ENCODE results near the gene DYRK1A.

The DYRK1A gene

GRCh38 chr21:37380349-37381323 is 14.1 kb downstream of the DYRK1A start:
- FAIRE-seq (no peak), DNase-seq (ENCODE audit: insufficient read length, low spot score) (no peak)
- TF ChIP-seq POLR2A (IDR thresholded peaks at IDR 0.05; ENCODE audit: low read depth, low read length) = no peak
- TF ChIP-seq TAF1 (IDR thresholded peaks at IDR 0.05; ENCODE audit: low read depth, low read length) = no peak

DNA sequence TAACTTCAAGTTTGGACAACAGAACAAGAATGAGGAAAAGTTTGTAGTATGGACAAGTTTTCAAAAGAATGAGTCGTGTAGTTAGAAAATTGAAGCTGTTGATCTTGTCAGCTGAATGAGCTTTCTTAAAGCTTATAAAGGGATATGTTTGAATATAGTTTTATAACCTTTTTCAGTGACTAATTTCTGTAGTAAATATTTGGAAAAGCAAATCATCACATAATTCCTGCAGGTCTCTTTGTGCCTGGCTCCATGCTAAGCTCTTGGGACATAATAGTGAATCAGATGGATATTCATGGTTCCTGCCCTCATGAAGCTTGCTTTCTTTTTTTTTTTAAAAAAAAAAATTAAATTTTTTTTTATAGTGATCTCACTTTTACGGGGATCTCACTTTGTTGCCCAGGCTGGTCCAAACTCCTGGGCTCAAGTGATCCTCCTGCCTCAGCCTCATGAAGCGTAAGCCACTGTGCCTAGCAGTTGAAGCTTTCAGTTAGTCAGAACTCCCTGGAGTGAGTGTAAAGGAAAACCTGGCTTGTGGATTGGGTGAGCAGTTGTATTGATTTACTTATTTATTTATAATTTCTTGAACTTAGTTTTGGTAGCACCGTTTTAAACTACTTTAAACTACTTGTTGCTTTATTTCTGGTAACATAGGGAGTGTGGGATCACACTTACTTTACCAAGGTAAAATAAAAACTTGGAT is 15.5 kb downstream of the DYRK1A start:
- FAIRE-seq (no peak), DNase-seq (ENCODE audit: insufficient read length, low spot score) (no peak)
- no peak for TF ChIP-seq POLR2A (IDR thresholded peaks at IDR 0.05; ENCODE audit: low read depth, low read length)
- no peak for TF ChIP-seq POU2F2 (IDR thresholded peaks at IDR 0.05; ENCODE audit: low read depth, low read length)
- TF ChIP-seq SPI1 (IDR thresholded peaks at IDR 0.05; ENCODE audit: low read depth, low read length) = no peak
- TF ChIP-seq TAF1 (IDR thresholded peaks at IDR 0.05; ENCODE audit: low read depth, low read length) = no peak
- no peak for TF ChIP-seq PAX5 (IDR thresholded peaks at IDR 0.05; ENCODE audit: insufficient read depth, low read length, severe bottlenecking)
- TF ChIP-seq POLR2AphosphoS5 (IDR thresholded peaks at IDR 0.05; ENCODE audit: low read depth, low read length) = no peak

GRCh38 chr21:37383086-37383485 is 16.5 kb downstream of the DYRK1A start:
- FAIRE-seq = no peak
- TF ChIP-seq PAX5 (IDR thresholded peaks at IDR 0.05; ENCODE audit: insufficient read depth, low read length, severe bottlenecking) = no peak
- no peak for TF ChIP-seq POLR2AphosphoS5 (IDR thresholded peaks at IDR 0.05; ENCODE audit: low read depth, low read length)
- no peak for TF ChIP-seq SPI1 (IDR thresholded peaks at IDR 0.05; ENCODE audit: low read depth, low read length)
- TF ChIP-seq POLR2A (IDR thresholded peaks at IDR 0.05; ENCODE audit: low read depth, low read length) = no peak
- no peak for TF ChIP-seq TAF1 (IDR thresholded peaks at IDR 0.05; ENCODE audit: low read depth, low read length)
- no peak for TF ChIP-seq POU2F2 (IDR thresholded peaks at IDR 0.05; ENCODE audit: low read depth, low read length)
- DNase-seq (ENCODE audit: insufficient read length, low spot score) = no peak

- no peak for DNase-seq (ENCODE audit: insufficient read length, low spot score)
- FAIRE-seq = peak; percentile 56
- TF ChIP-seq POU2F2 (IDR thresholded peaks at IDR 0.05; ENCODE audit: low read depth, low read length) (no peak), SPI1 (IDR thresholded peaks at IDR 0.05; ENCODE audit: low read depth, low read length) (no peak), TAF1 (IDR thresholded peaks at IDR 0.05; ENCODE audit: low read depth, low read length) (no peak), POLR2AphosphoS5 (IDR thresholded peaks at IDR 0.05; ENCODE audit: low read depth, low read length) (no peak), POLR2A (IDR thresholded peaks at IDR 0.05; ENCODE audit: low read depth, low read length) (no peak), PAX5 (IDR thresholded peaks at IDR 0.05; ENCODE audit: insufficient read depth, low read length, severe bottlenecking) (no peak)
Observed at GRCh38 chr21:37383784-37384311, 17.3 kb downstream of the DYRK1A start.

GRCh38 chr21:37384416-37384815 is 17.8 kb downstream of the DYRK1A start:
- TF ChIP-seq POLR2AphosphoS5 (IDR thresholded peaks at IDR 0.05; ENCODE audit: low read depth, low read length) (no peak), TAF1 (IDR thresholded peaks at IDR 0.05; ENCODE audit: low read depth, low read length) (no peak), SPI1 (IDR thresholded peaks at IDR 0.05; ENCODE audit: low read depth, low read length) (no peak), PAX5 (IDR thresholded peaks at IDR 0.05; ENCODE audit: insufficient read depth, low read length, severe bottlenecking) (no peak), POU2F2 (IDR thresholded peaks at IDR 0.05; ENCODE audit: low read depth, low read length) (no peak), POLR2A (IDR thresholded peaks at IDR 0.05; ENCODE audit: low read depth, low read length) (no peak)
- no peak for DNase-seq (ENCODE audit: insufficient read length, low spot score)
- FAIRE-seq = no peak

DNA sequence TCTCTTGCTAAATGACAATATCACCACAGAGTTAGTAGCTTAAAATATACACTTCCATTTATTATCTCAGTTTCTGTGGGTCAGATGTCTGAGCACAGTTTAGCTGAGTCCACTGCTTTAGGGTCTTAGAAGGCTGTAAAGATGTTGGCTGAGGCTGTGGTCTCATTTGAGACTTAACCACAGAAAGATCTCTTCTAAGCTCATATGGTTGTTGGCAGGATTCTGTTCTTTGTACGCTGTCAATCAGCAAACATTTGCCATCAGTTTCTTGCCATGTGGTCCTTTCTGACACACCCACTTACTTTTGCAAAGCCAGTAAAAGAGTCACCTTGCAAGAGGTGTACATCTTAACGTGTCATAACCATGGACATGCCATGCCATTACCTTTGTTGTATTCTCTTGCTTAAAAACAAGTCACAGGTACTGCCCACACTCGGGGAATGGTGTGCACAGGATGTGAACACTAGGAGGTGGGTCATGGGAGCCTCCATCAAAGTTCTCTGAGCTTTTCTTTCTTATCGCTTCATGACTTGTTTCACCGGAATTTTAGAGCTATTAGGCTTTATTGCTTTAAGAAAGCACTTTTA is 18.7 kb downstream of the DYRK1A start:
- no peak for DNase-seq (ENCODE audit: insufficient read length, low spot score)
- peak; percentile 16 for FAIRE-seq
- no peak for TF ChIP-seq PAX5 (IDR thresholded peaks at IDR 0.05; ENCODE audit: insufficient read depth, low read length, severe bottlenecking)
- no peak for TF ChIP-seq TAF1 (IDR thresholded peaks at IDR 0.05; ENCODE audit: low read depth, low read length)
- TF ChIP-seq SPI1 (IDR thresholded peaks at IDR 0.05; ENCODE audit: low read depth, low read length) = no peak
- TF ChIP-seq POU2F2 (IDR thresholded peaks at IDR 0.05; ENCODE audit: low read depth, low read length) = no peak
- TF ChIP-seq POLR2A (IDR thresholded peaks at IDR 0.05; ENCODE audit: low read depth, low read length) = no peak
- no peak for TF ChIP-seq POLR2AphosphoS5 (IDR thresholded peaks at IDR 0.05; ENCODE audit: low read depth, low read length)

DNA sequence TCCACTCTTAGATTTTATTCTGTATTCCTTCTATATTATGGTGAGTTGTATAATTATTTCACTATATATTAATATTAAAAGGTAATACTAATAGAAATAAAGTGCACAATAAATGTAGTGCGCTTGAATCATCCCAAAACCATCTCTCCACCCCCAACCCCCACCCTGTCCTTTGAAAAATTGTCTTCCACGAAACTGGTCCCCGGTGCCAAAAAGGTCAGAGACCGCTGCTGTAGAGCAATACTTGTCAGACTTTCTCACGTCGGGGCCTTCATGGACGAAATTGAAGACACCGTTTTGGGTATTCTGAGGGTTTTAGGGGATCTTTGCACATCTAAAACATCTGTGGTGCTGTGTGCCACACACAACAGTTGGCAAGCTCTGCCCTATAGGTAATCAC is 19.6 kb downstream of the DYRK1A start:
- no peak for TF ChIP-seq PAX5 (IDR thresholded peaks at IDR 0.05; ENCODE audit: insufficient read depth, low read length, severe bottlenecking)
- no peak for TF ChIP-seq POLR2AphosphoS5 (IDR thresholded peaks at IDR 0.05; ENCODE audit: low read depth, low read length)
- TF ChIP-seq POU2F2 (IDR thresholded peaks at IDR 0.05; ENCODE audit: low read depth, low read length) = no peak
- TF ChIP-seq TAF1 (IDR thresholded peaks at IDR 0.05; ENCODE audit: low read depth, low read length) = no peak
- no peak for TF ChIP-seq SPI1 (IDR thresholded peaks at IDR 0.05; ENCODE audit: low read depth, low read length)
- no peak for TF ChIP-seq POLR2A (IDR thresholded peaks at IDR 0.05; ENCODE audit: low read depth, low read length)
- FAIRE-seq (no peak), DNase-seq (ENCODE audit: insufficient read length, low spot score) (no peak)

DNA sequence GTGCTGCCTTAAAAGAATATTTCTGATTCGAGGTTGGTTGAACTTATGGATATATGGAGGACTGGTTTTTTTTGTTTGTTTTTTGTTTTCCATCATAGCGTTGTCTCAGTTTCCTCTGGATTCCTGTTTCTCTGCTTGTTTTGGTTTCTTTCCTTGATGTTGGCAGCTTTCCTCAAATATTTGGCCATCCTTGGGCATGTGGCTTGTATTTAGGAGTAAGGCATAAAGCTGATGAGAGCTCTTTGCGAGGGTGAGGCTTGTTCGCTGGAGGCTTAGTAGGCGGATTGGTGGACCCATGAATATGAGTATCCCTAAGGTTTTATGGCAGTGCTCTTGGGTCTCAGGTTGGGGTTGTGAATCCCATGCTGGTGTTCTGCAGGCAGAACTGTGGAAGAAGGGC is 22.9 kb downstream of the DYRK1A start:
- DNase-seq (ENCODE audit: insufficient read length, low spot score) = no peak
- TF ChIP-seq PAX5 (IDR thresholded peaks at IDR 0.05; ENCODE audit: insufficient read depth, low read length, severe bottlenecking) (no peak), SPI1 (IDR thresholded peaks at IDR 0.05; ENCODE audit: low read depth, low read length) (no peak), POLR2AphosphoS5 (IDR thresholded peaks at IDR 0.05; ENCODE audit: low read depth, low read length) (no peak)
- no peak for FAIRE-seq

- DNase-seq (ENCODE audit: insufficient read length, low spot score) (no peak), FAIRE-seq (no peak)
- 0 out of 2 replicates have a peak, but pooled peaks have one; percentile 23 for TF ChIP-seq POLR2A (IDR thresholded peaks at IDR 0.05; ENCODE audit: low read depth, low read length)
- TF ChIP-seq PAX5 (IDR thresholded peaks at IDR 0.05; ENCODE audit: insufficient read depth, low read length, severe bottlenecking) = no peak
Observed at GRCh38 chr21:37391666-37392065, 25.1 kb downstream of the DYRK1A start.

Data from GM12891 (cell line).